ENCODE measurements around the gene DBP.

DBP gene

GRCh38 chr19:48671446-48671995 is 34.3 kb upstream of the DBP start (continued):
- TF ChIP-seq ZNF16 (tag by site-specific recombination; IDR thresholded peaks at IDR 0.05; ENCODE audit: low read depth) (no peak), ZNF146 (tag by site-specific recombination; IDR thresholded peaks at IDR 0.05) (no peak), PBX3 (CRISPR knock-in tag; IDR thresholded peaks at IDR 0.05) (no peak), KLF17 (tag by site-specific recombination; IDR thresholded peaks at IDR 0.05) (no peak), BCL11B (tag by site-specific recombination; IDR thresholded peaks at IDR 0.05; ENCODE audit: low read depth) (no peak), ZNF394 (tag by site-specific recombination; IDR thresholded peaks at IDR 0.05; ENCODE audit: borderline replicate concordance) (no peak)

- TF ChIP-seq KLF10 (tag by site-specific recombination; IDR thresholded peaks at IDR 0.05) (no peak), KLF1 (tag by site-specific recombination; IDR thresholded peaks at IDR 0.05) (no peak), ZNF639 (tag by site-specific recombination; IDR thresholded peaks at IDR 0.05) (no peak), ZBTB48 (tag by site-specific recombination; IDR thresholded peaks at IDR 0.05) (no peak)
- POLR2A ChIA-PET = no interaction called here
- CTCF ChIA-PET = interaction anchor here (0.7 to 1.1 kb wide), 2 partner anchors 68 to 125 kb away, joined by 3 read pairs; no protein-coding TSS in a partner anchor
- Histone ChIP-seq H3K9me3 (ENCODE audit: control insufficient read depth, insufficient read depth, low read depth, low read length) (no peaks in the 10 kb centered on the region), H3K36me3 (ENCODE audit: control insufficient read depth in 2 of 2, insufficient read depth in 1 of 2, low read length in 2 of 2) (no peaks in the 10 kb centered on the region), H3K27ac (ENCODE audit: extremely low read depth, low read depth, low read length) (0 out of 2 replicates have a peak overlapping the region, but pooled peaks have one; percentile 16), H3K4me3 (ENCODE audit: low read depth, low read length) (no peak overlapping the region), H3K4me1 (ENCODE audit: control insufficient read depth, insufficient read depth, low read length) (no peaks in the 10 kb centered on the region; the same call in 1 of the 2 replicates)
Measured at GRCh38 chr19:48670699-48671445, 33.7 kb upstream of the DBP start.

- ChIA-PET POLR2A (no interaction called here), CTCF (interaction anchor here (1.1 kb wide), 1 partner anchor 125 kb away, joined by 3 read pairs; no protein-coding TSS in a partner anchor)
- H3K9me3 ChIP-seq (ENCODE audit: control insufficient read depth, insufficient read depth, low read depth, low read length) = no peaks in the 10 kb centered on the region
- H3K4me3 ChIP-seq (ENCODE audit: low read depth, low read length) = no peak overlapping the region
- no peaks in the 10 kb centered on the region for H3K4me1 ChIP-seq (ENCODE audit: control insufficient read depth, insufficient read depth, low read length)
- no peak overlapping the region for H3K27ac ChIP-seq (ENCODE audit: extremely low read depth, low read depth, low read length)
- TF ChIP-seq ZNF558 (tag by site-specific recombination; IDR thresholded peaks at IDR 0.05) (no peak), ZNF513 (tag by site-specific recombination; IDR thresholded peaks at IDR 0.05) (peak; percentile 84)
- no peaks in the 10 kb centered on the region for H3K36me3 ChIP-seq (ENCODE audit: control insufficient read depth in 2 of 2, insufficient read depth in 1 of 2, low read length in 2 of 2)
Measured at GRCh38 chr19:48669903-48670668, 32.9 kb upstream of the DBP start.
